SW480 (cell line): Measurements from ENCODE around the gene STX16.

Experiments used
- DNase-seq: peaks from one replicate; pipeline ENCODE4 v3.0.0-alpha.2; 2016; ENCODE audit warnings: low spot score

Gene STX16

GRCh38 chr20:58650776-58651558 is at the start of gene STX16:
Gene STX16, plus strand, starts transcription at chr20:58651283. Its CDS starts 724 bp downstream, at chr20:58652007.
- peak; percentile 98 for DNase-seq

- DNase-seq, result no peak
Measured at GRCh38 chr20:58602124-58602523, 49.0 kb upstream of the STX16 start.

GRCh38 chr20:58603721-58604120 is 47.4 kb upstream of the STX16 start:
- DNase-seq, result no peak

GRCh38 chr20:58604128-58604881 is 46.8 kb upstream of the STX16 start:
- DNase-seq, result no peak

GRCh38 chr20:58605292-58606065 is 45.6 kb upstream of the STX16 start:
- DNase-seq, result no peak

- no peak for DNase-seq
Measured at GRCh38 chr20:58606184-58606583, 44.9 kb upstream of the STX16 start.

- DNase-seq, result no peak
Measured at GRCh38 chr20:58608096-58608840, 42.8 kb upstream of the STX16 start.

- DNase-seq, result no peak
Measured at GRCh38 chr20:58609026-58609425, 42.1 kb upstream of the STX16 start.

GRCh38 chr20:58610071-58610800 is 40.8 kb upstream of the STX16 start:
- no peak for DNase-seq

- no peak for DNase-seq
Measured at GRCh38 chr20:58610811-58611210, 40.3 kb upstream of the STX16 start.

- no peak for DNase-seq
Measured at GRCh38 chr20:58611236-58612030, 39.6 kb upstream of the STX16 start.

GRCh38 chr20:58612121-58612691 is 38.9 kb upstream of the STX16 start:
- DNase-seq, result no peak

- no peak for DNase-seq
Measured at GRCh38 chr20:58613061-58613854, 37.8 kb upstream of the STX16 start.

GRCh38 chr20:58614366-58614765 is 36.7 kb upstream of the STX16 start:
- DNase-seq, result no peak

- no peak for DNase-seq
Measured at GRCh38 chr20:58614984-58615760, 35.9 kb upstream of the STX16 start.

- DNase-seq, result no peak
Measured at GRCh38 chr20:58616411-58616810, 34.7 kb upstream of the STX16 start.

GRCh38 chr20:58617158-58617557 is 33.9 kb upstream of the STX16 start:
- no peak for DNase-seq

- DNase-seq, result no peak
Measured at GRCh38 chr20:58618351-58619076, 32.6 kb upstream of the STX16 start.
